ENCODE data around the gene AGPS.

GRCh38 chr2:177347570-177347969, 45.0 kb upstream of the AGPS start:
- TF ChIP-seq GATA2 (IDR thresholded peaks at IDR 0.05; ENCODE audit: low read depth, low read length) (no peak), GATA3 (IDR thresholded peaks at IDR 0.05; ENCODE audit: low read depth, low read length) (no peak)

Measured in SH-SY5Y (cell line).